AG04449 (cell line): ENCODE results near the gene NR0B2.

Source experiments
- CTCF ChIA-PET: fragments of 350-600 bp; formaldehyde crosslinking; extraction: SDS; loops from one replicate; lab custom pipeline; 2021; ENCODE audit warnings: antibody characterized with exemption; lab: Yijun Ruan, JAX
- POLR2A ChIA-PET: fragments of 400-600, 350-600 bp; formaldehyde crosslinking; extraction: SDS; loops from one replicate; lab custom pipeline; 2020; ENCODE audit warnings: antibody characterized with exemption, inconsistent platforms; lab: Yijun Ruan, JAX
- DNase-seq: peaks from one replicate; pipeline ENCODE4 v3.0.0-alpha.2; 2010; ENCODE audit warnings: low read depth, low spot score
- H3K4me3 ChIP-seq: 2 replicates; pipeline ENCODE4 v1.5.1; 2011; ENCODE audit warnings: low read depth, mild to moderate bottlenecking, control low read depth, low read length
- CTCF ChIP-seq: IDR thresholded peaks from one replicate; pipeline ENCODE4 v1.5.1; 2011; ENCODE audit warnings: mild to moderate bottlenecking, moderate library complexity, low read length, control low read depth, inconsistent platforms; ENCODE audit not compliant: insufficient read depth; ENCODE audit errors: missing control alignments

NR0B2 gene

GRCh38 chr1:26862781-26863684, 50.7 kb downstream of the NR0B2 start, which contains the start of gene SFN:
Gene SFN, plus strand, starts transcription at chr1:26863149. Its CDS starts 64 bp downstream, at chr1:26863213.
- no peak for TF ChIP-seq CTCF
- DNase-seq: no peak
- ChIA-PET POLR2A (no interaction called here), CTCF (interaction anchor here (0.8 to 6.0 kb wide), 6 partner anchors 8 to 256 kb away, joined by 3 to 52 read pairs (median 8); no protein-coding TSS in a partner anchor)
- H3K4me3 ChIP-seq: peak within 1 kb of the TSS; percentile 55

- no peak for DNase-seq
- no peak for TF ChIP-seq CTCF
- CTCF ChIA-PET: interaction anchor here (0.7 to 6.0 kb wide), 8 partner anchors 9 to 262 kb away, joined by 3 to 52 read pairs (median 3); no protein-coding TSS in a partner anchor
- POLR2A ChIA-PET: no interaction called here
- H3K4me3 ChIP-seq: no peak overlapping the region
These were observed 51.8 kb downstream of the NR0B2 start for GRCh38 chr1:26861889-26862378.
